C4-2B (cell line): ENCODE data around the gene LIPG.

Source experiments
- H3K27ac ChIP-seq: fragments of 450-650 bp; 2 replicates; pipeline ENCODE4 v1.5.1; 2017
- CTCF ChIP-seq: fragments of 450-650 bp; conservative IDR thresholded peaks from 2 replicates; pipeline ENCODE4 v1.5.1; 2017; ENCODE audit warnings: mild to moderate bottlenecking
- ZFX ChIP-seq: fragments of 450-650 bp; IDR thresholded peaks from 2 replicates; pipeline ENCODE4 v1.6.1; 2017

The LIPG gene

GRCh38 chr18:49531678-49532153 lies 30.1 kb upstream of the LIPG start:
- no peak overlapping the region for H3K27ac ChIP-seq
- TF ChIP-seq CTCF, result no peak

GRCh38 chr18:49534846-49535601 lies 26.8 kb upstream of the LIPG start:
- no peak for TF ChIP-seq ZFX
- TF ChIP-seq CTCF, result no peak
- no peak overlapping the region for H3K27ac ChIP-seq

- TF ChIP-seq CTCF, result no peak
- no peak for TF ChIP-seq ZFX
- no peak overlapping the region for H3K27ac ChIP-seq
Measured at GRCh38 chr18:49537232-49537896, 24.5 kb upstream of the LIPG start.

GRCh38 chr18:49544362-49544761 lies 17.5 kb upstream of the LIPG start:
- no peak overlapping the region for H3K27ac ChIP-seq
- no peak for TF ChIP-seq CTCF
- TF ChIP-seq ZFX, result no peak

- H3K27ac ChIP-seq, result no peak overlapping the region
- no peak for TF ChIP-seq ZFX
- no peak for TF ChIP-seq CTCF
Measured at GRCh38 chr18:49546278-49546677, 15.6 kb upstream of the LIPG start.

- TF ChIP-seq ZFX, result no peak
- TF ChIP-seq CTCF, result no peak
- no peak overlapping the region for H3K27ac ChIP-seq
Measured at GRCh38 chr18:49546719-49547273, 15.1 kb upstream of the LIPG start.

- TF ChIP-seq CTCF (no peak), ZFX (no peak)
- no peak overlapping the region for H3K27ac ChIP-seq
Measured at GRCh38 chr18:49547701-49548100, 14.2 kb upstream of the LIPG start.
